ENCODE data around the gene LAMC3. TPM values are rescaled to one million over a fixed set of nuclear protein-coding genes. Genes with fewer than 3 reads are reported as not detected.

LAMC3 gene
- total RNA-seq, 4 donors from 2014 or later, result 0.06 to 0.50 (median 0.34) TPM; not detected in 1

GRCh38 chr9:131001990-131002389, 7.0 kb upstream of the LAMC3 start:
- H3K4me3 ChIP-seq, result no peak overlapping the region
- TF ChIP-seq POLR2AphosphoS5 (IDR thresholded peaks at IDR 0.05), result no peak
- TF ChIP-seq POLR2A (IDR thresholded peaks at IDR 0.05; ENCODE audit: low read depth), result no peak
- no peak overlapping the region for H3K27ac ChIP-seq (replicated peaks in 1 of 4)
- WGBS, result 86% methylated on average over 7 of the region's 7 CpGs
- intact Hi-C loops (cut with DNase I), result no loop called here
- H3K36me3 ChIP-seq, result no peaks in the 10 kb centered on the region
- H3K4me1 ChIP-seq, result peaks cover 0 to 9% (median 7%) of the 10 kb centered on the region in 4 donors
- DNase-seq (ENCODE audit: extremely low spot score), result no peak
- peaks cover 0 to 52% (median 3%) of the 10 kb centered on the region in 4 donors for H3K27me3 ChIP-seq
- no peaks in the 10 kb centered on the region for H3K9me3 ChIP-seq

- peaks cover 0 to 48% (median 14%) of the 10 kb centered on the region in 4 donors for H3K27me3 ChIP-seq
- WGBS, result 88% methylated on average over 4 of the region's 4 CpGs
Observed at GRCh38 chr9:131006601-131007000, 2.4 kb upstream of the LAMC3 start.

GRCh38 chr9:131008086-131008485, 888 bp upstream of the LAMC3 start:
- intact Hi-C loops (cut with DNase I), result no loop called here
- Histone ChIP-seq H3K36me3 (no peaks in the 10 kb centered on the region), H3K4me3 (no peak overlapping the region), H3K27me3 (peaks cover 0 to 55% (median 14%) of the 10 kb centered on the region in 4 donors), H3K4me1 (peaks cover 0 to 12% (median 10%) of the 10 kb centered on the region in 4 donors), H3K27ac (replicated peaks in 1 of 4) (no peak overlapping the region), H3K9me3 (no peaks in the 10 kb centered on the region)
- no peak for TF ChIP-seq EP300 (IDR thresholded peaks at IDR 0.05)
- no peak for TF ChIP-seq POLR2AphosphoS5 (IDR thresholded peaks at IDR 0.05)
- no peak for TF ChIP-seq CTCF (IDR thresholded peaks at IDR 0.05)
- no peak for TF ChIP-seq POLR2A (IDR thresholded peaks at IDR 0.05; ENCODE audit: low read depth)
- WGBS, result 87% methylated on average over 11 of the region's 11 CpGs
- no peak for DNase-seq (ENCODE audit: extremely low spot score)

More at GRCh38 chr9:131006601-131007000, 2.4 kb upstream of the LAMC3 start:
- intact Hi-C loops (cut with DNase I), result no loop called here
- no peak overlapping the region for H3K27ac ChIP-seq (replicated peaks in 1 of 4)
- no peak overlapping the region for H3K4me3 ChIP-seq
- no peaks in the 10 kb centered on the region for H3K36me3 ChIP-seq
- no peak for TF ChIP-seq POLR2A (IDR thresholded peaks at IDR 0.05; ENCODE audit: low read depth)
- no peak for TF ChIP-seq CTCF (IDR thresholded peaks at IDR 0.05)
- no peak for TF ChIP-seq POLR2AphosphoS5 (IDR thresholded peaks at IDR 0.05)
- TF ChIP-seq EP300 (IDR thresholded peaks at IDR 0.05), result no peak
- H3K4me1 ChIP-seq, result peaks cover 0 to 12% (median 10%) of the 10 kb centered on the region in 4 donors
- no peaks in the 10 kb centered on the region for H3K9me3 ChIP-seq
- no peak for DNase-seq (ENCODE audit: extremely low spot score)

- TF ChIP-seq POLR2A (IDR thresholded peaks at IDR 0.05; ENCODE audit: low read depth), result no peak
- no peak for TF ChIP-seq EP300 (IDR thresholded peaks at IDR 0.05)
- TF ChIP-seq POLR2AphosphoS5 (IDR thresholded peaks at IDR 0.05), result no peak
- TF ChIP-seq CTCF (IDR thresholded peaks at IDR 0.05), result no peak
- no peak for DNase-seq (ENCODE audit: extremely low spot score)
- H3K4me1 ChIP-seq, result peaks cover 0 to 12% (median 10%) of the 10 kb centered on the region in 4 donors
- intact Hi-C loops (cut with DNase I), result no loop called here
- H3K9me3 ChIP-seq, result no peaks in the 10 kb centered on the region
- H3K27ac ChIP-seq (replicated peaks in 1 of 4), result no peak overlapping the region
- H3K4me3 ChIP-seq, result peak overlapping the region; percentile 31 to 49 (median 37)
- peaks cover 0 to 58% (median 14%) of the 10 kb centered on the region in 4 donors for H3K27me3 ChIP-seq
- WGBS, result 36% methylated on average over 8 of the region's 8 CpGs
- H3K36me3 ChIP-seq, result no peaks in the 10 kb centered on the region
Observed at GRCh38 chr9:131008563-131008908, 438 bp upstream of the LAMC3 start.

- intact Hi-C loops (cut with DNase I), result no loop called here
- Histone ChIP-seq H3K4me1 (peaks cover 0 to 12% (median 10%) of the 10 kb centered on the region in 4 donors), H3K27me3 (peaks cover 0 to 70% (median 14%) of the 10 kb centered on the region in 4 donors), H3K36me3 (no peaks in the 10 kb centered on the region), H3K9me3 (no peaks in the 10 kb centered on the region), H3K4me3 (no peak overlapping the region), H3K27ac (replicated peaks in 1 of 4) (no peak overlapping the region)
- no peak for TF ChIP-seq POLR2AphosphoS5 (IDR thresholded peaks at IDR 0.05)
- no peak for TF ChIP-seq CTCF (IDR thresholded peaks at IDR 0.05)
- TF ChIP-seq POLR2A (IDR thresholded peaks at IDR 0.05; ENCODE audit: low read depth), result no peak
- TF ChIP-seq EP300 (IDR thresholded peaks at IDR 0.05), result no peak
- 68% methylated on average over 10 of the region's 14 CpGs for WGBS
- no peak for DNase-seq (ENCODE audit: extremely low spot score)
Observed at GRCh38 chr9:131010482-131011273, 1.7 kb downstream of the LAMC3 start.
